ENCODE measurements around the gene LRRC8C.
"Not testable (repeated sequence)": the region's sequence is repeated elsewhere in the genome, so short reads cannot be mapped to it uniquely, and the experiment has no call there.

The LRRC8C gene

DNA sequence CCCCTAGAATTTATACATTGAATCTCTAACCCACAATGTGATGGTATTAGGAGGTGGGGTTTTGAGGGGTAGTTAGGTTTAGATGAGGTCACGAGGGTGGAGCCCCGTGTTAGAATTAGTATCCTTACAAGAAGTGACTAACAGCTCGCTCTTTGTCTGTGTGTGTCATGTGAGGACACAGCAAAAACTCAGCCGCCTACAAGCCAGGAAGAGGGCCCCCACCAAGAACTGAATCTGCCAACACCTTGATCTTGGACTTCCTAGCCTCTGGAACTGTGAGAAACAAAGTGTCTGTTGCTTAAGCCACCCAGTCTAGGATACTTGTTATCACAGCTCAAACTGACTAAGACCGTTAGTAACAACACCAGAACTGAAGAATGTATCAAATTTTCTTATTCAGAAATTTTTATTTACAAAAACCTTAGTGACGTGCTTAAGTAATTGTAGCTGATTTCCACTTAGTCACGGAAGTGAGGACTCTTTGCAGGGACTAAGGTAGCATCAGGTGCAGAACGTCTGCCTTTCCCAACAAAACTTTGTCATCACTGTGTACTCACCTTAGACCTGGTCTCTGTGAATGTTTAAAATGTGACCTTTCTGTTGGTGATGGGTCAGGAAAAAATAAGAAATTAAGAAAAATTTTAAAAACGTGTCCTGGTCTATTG is 24.5 kb upstream of the LRRC8C start:
- no peak for DNase-seq

DNA sequence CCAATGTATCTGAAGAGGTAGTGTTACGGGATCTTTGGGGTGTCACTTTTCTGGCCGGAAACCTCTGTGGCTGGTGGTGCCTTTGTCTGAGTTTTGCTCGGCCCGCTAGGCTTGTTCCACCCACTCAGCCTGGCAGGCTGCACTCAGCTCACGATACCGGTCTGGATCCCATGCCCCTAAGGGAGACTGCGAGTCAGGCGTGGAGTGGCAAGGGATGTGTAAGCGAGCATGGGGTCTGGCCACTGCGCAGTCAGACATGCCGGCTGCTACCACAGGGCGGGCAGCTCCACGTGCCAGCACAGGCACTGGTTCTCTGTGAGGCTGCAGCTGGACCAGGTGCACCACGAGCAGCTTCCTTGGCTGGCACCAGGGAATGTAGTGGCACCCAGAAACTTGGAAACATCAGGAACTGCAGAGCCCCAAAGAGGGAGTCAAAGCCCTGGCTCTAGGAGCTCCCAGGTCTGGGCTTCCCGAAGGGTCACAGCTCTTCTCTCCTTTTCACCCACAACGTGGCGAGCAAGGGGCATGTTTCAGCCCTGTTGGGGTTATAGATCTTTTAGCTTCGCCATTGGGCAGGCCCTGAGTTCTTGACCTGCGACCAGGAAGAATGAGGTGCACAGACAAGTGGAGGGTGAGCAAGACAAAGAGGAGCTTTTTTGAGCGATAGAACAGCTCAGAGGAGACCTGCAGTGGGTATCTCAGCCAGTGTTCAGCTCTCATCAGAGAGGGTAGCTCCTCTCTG is 23.8 kb upstream of the LRRC8C start:
- no peak for DNase-seq

DNA sequence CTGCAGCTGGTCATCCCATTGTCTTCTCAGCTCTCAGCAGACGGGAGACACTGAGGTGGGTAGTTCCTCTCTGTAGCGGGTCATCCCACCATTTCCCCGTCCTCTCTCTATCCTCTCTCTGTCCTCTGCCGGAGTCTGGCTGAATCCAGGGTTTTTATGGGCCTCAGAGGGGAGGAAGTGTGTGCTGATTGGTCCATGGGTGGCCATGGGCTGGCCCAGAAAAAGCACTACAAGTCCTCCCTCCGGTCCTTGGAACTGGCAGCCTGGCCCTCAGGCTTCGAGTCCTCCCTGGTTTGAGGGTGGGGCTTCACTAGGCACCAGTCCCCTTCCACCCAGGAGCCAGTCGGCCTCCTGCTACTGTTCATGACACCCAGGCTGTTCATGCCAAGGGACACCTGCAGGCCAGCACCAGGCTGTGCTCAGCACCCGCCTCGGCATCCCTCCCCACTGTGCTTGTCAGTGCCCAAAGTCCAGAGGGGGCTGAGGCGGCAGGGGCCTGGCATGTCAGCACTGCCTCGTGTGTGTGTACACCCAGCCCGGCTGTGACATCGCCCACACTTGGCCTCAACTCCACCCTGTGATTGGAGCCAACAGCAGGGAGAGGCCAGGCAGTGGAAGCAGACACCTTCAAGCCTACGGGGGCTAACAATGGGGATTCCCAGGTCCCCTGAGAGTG is 23.0 kb upstream of the LRRC8C start:
- no peak for DNase-seq

GRCh38 chr1:89610457-89611011 is 22.4 kb upstream of the LRRC8C start:
- no peak for DNase-seq

DNA sequence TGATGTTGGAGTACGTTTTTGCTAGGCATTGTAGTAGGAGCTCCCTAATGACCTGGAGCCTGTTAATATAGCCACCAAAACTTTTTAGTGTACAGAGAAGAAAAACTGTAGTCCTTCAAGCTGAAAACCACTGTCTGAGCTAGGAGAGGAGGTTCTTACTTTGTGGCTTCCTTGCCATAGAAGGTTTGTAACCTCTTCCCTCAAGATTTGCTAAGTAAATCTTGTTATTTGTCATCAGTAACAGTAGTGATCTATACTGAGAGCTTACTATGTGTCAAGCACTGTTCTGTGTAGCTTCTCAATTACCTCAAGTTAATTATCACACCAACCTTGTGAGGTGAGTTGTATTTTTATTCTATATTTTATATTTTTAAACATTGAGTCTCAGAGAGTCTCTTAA is 21.2 kb upstream of the LRRC8C start:
- no peak for DNase-seq

GRCh38 chr1:89613928-89614327 is 19.0 kb upstream of the LRRC8C start:
- DNase-seq: no peak

DNA sequence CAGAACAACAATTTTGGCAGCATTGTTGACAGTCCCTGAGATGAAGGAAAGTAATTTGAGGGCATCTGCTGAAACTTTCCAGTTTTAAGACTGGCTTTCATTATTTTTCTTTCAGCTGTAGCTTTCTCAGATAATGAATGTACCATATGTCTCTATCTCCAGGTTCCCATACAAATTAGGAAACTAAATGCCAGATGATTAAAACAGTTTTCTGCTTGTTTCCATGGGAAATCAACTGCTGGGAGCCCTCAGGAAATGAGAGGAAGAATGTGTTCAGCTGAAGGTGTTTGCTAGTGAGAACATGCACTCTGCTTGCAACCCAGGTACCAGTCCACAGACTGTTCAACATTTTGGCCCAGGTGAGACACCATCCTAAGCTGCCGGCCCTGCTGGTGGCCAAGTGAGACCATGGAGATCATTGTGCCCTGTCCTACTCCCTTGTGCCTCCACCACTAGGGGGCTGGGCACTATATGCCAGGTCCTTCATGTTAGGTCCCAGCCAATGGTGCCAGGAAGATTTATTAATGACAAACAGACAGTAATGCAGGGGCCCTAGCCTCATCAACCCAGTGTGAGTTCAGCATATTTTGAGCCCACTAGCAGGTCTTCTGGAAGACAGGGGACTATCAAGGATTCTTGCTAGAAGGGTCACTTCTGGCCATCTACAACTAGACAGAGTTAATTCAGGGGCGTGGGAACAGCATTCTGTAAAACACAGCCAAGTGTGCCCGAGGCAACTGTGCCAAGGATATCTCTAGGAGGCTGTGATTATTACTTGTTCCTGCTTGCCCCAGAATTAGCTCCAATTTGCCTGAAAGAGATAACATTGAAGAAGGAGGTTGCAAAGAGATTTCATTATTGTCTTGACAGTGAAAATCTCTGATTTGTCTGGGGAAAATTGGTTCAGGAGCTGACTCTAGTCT is 17.0 kb upstream of the LRRC8C start:
- DNase-seq: no peak

- no peak for DNase-seq
Observed at GRCh38 chr1:89616844-89617627, 15.9 kb upstream of the LRRC8C start.

DNA sequence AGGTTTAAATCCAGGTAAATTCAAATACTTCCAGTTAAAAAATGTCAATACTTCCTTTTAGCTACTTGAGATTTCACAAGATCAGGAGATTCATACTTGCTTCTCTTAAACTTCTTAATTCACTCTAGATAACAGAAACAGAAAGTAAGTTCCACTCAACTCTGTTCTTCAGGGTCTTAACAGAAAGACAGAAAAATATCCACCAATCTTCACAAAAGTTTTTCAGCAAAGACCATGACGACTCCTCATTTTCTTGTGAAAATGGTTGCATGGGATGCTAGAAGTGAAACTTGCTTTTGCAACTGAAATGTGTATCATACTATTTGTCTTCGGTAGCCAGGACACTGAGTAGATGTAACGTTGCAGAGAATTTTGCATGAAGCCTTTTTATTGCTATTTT is 12.3 kb upstream of the LRRC8C start:
- no peak for DNase-seq

- DNase-seq: no peak
Observed at GRCh38 chr1:89622895-89623294, 10.0 kb upstream of the LRRC8C start.

DNA sequence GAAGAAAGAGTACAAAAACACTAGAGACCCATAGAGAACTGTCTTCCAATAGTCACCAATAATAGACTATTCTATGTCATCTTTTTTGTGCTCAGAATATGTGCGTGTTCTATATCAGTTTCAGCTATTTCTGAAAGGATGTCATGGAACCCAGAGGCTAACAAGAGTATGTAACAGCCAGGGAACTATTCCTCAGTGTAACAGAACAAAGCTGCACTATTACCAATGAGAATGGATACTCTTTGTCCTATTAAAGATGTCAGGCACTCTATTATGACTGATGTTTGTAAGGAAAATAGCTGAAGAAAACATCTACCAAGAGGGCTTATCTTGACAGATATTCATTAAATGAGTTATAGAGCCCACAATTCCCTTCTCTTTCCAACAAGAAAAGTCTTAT is 8.6 kb upstream of the LRRC8C start:
- no peak for DNase-seq

GRCh38 chr1:89624715-89625323 is 8.1 kb upstream of the LRRC8C start:
- no peak for DNase-seq

- DNase-seq: no peak
Observed at GRCh38 chr1:89627596-89627962, 5.3 kb upstream of the LRRC8C start.

DNA sequence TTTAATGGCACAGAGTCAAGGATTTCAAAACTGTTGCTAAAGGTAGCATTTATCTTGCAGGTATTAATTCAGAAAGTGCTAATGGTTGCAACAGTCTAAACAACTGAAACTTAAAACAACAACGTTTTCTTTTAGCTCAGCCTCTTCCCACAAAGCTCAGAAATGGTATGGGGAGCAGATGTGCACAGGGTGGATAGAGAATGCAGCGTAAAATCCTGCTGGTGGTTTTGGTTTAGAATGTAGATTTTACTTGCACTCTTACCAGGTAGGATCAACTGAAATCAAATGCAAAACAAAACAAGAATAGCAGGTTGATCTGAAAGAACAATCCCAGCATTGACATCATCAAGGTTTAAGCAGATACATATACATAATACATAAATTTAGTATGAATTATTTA is 3.8 kb upstream of the LRRC8C start:
- no peak for DNase-seq

DNA sequence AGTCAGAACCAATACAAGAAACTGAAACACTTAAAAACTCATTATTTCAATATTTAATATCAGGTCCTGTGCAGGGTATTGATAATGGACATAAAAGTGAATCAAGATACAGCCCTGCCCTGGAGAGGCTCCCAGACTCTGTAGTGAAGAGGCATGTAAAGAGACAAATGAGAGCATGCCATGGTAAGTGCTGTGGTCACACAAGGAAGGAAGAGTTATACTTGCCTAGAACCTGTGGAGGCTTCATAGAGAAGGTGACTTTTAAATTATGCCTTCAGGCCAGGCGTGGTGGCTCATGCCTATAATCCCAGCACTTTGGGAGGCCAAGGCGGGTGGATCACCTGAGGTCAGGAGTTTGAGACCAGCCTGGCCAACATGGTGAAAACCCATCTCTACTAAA is 3.3 kb upstream of the LRRC8C start:
- DNase-seq: not testable (repeated sequence)

DNA sequence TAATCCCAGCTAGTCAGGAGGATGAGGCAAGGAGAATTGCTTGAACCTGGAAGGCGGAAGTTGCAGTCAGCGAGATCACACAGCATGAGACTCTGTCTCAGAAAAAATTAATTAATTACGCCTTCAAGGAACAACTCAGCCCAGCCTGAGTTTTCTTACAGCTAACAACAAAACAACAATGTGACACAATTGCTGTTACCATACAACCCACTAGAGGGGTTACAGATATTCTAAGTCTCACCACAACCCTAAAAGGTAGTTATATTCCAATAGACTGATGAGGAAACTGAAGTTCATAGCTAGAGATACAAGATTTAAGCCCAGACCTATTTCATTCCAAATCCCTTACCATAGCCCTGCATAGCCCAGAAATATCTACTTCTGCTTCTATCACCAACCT is 2.9 kb upstream of the LRRC8C start:
- DNase-seq: no peak

DNA sequence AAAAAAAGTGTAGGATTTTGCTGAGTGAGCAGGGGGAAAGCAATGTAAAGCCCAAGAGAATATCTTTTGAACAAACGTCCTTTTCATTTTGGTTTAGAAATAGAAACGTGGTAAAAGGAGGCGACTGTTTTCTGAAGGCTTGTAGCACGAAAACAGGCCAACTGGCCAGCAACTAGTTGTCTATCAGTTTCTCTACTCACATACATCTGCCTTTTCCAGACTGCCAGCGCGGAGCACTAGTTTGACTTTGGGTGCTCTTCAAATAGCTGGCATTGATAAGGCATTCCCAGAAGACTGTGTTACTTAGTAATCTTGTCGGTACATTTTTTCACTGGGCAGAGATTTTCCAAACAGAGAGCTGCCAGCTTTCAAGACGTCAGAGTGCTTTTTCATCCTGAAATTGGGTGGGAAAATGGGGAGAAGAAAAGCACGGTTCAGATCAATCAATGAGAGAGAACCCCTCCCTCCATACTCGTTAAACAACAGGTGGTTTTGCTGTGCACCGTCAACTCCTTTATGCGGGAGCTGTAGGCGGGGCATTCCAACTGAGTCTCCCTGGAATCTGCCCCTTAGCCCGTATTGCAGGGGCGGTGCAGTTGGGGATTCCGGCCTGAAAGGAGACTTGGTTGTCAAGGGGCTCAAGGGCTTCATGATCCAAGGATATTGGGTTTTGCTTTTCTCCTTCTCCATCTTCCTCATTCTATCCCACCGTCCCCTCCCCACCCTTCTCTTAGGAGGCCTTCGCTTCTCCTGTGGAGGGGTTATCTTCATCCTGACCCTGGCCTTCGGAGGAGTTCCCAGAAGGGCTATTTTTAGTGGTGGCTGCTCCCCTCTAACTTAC is 884 bp upstream of the LRRC8C start:
- DNase-seq: no peak

GRCh38 chr1:89633248-89633799 is 404 bp downstream of the LRRC8C start:
- no peak for DNase-seq

DNA sequence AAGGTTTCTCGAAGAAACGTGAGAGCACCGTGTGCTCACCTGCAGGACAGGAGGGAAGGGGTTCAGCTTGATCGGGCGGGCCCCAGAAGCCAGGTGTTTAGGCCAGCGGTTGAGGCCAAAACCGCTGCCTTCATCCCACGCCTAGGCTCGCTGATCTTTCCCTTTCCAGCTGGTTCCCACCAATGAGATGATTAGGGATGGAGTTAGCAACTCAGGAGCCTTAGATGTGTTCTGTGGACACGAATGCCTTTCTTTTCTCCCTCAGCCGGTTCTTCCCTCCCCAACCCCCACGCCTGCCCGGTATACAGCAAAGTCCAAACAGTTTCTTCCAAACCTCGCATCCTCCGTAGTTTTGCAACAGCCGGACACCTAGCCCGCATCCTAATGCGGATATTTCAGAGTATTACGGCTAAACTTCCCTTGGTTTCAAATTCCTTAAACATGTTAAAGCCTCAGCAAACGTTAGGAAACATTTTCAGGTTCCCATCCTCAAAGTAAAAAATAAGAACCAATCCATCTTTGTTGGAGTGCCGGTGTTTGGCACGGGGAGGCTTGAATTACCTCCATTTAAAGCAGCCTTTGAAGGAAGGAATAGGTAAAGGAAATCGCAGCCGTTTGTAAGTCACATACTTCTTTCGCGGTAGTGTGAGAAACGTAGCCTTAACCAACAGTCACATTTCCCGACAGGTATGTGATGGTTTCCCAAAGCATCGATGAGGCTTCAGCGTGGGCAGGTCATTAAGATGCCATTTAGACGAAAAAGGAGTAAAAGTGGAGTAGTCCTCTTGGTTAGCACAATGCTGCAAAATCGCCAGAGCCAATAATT is 1.1 kb downstream of the LRRC8C start:
- no peak for DNase-seq

Measured in cortex of kidney (tissue), 1 donor.